HG03108 (cell line): Measurements from ENCODE around the gene SPIRE1.
A peak's percentile ranks its signal among the peaks of the same experiment; 100 is the strongest.

Experiments used
- ATAC-seq: cut with Tn5 transposase; IDR thresholded peaks from one replicate; pipeline ENCODE4 v1.9.1; 2021; ENCODE audit warnings: moderate library complexity; ENCODE audit not compliant: unreplicated experiment

Gene SPIRE1

DNA sequence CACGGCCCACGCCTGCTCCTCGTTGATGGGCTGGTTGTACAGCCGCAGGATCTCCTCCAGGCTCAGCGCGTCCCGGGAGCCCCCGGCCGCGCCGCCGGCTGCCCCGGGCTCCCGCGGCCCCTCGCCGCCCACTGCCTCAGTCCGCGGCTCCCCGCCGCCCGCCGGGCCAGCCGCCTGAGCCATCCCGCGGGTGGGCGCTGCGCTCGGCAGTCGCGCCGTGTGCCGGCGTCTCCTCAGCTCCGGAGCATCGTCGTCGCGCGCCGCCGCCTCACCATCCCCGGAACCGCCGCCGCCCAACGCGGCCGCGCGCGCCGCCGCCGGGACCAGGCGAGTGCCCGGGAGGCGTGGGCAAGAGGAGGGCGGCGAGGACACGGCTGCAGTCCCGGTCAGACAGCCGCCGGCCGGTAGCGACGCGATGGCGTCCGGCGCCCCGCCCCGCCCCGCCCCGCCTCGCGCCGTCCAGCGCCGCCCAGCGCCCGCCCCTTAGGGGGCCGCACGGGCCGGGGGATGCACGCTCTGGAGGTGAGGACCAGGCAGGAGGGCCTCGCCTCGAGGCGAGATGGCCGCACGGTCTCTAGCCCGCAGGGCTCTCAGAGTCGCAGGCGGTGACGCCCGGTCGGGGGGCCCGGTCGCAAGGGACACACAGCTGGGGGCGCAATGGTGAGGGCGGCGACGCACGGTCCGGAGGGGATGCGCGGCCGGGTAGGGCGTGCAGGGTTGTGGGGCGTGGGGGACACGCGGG is at the start of gene SPIRE1:
TSS of gene SPIRE1 (minus strand) at position 424 of the 742 bp plus-strand sequence. CDS start at position 183, 241 bp downstream.
- ATAC-seq = peak; percentile 71

DNA sequence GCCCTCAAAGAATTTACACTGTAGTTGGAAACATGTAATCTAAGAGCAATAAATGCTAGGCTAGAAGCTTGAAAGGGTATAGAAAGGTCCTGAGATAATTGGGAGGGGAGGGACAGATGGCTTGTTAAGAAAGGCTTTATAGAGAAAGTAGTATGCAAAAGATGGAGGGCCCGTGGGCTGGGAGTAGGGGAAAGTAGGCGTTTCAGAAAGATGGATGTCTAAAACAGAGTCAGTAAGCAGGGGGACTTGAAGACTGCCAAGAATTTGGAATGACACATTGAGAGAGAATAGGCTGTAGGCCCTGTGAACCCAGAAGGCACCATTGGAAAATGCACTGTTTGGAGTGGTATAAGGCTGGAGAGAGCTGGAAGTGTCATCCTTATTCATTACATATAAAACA is 45.8 kb upstream of the SPIRE1 start:
- ATAC-seq = no peak

DNA sequence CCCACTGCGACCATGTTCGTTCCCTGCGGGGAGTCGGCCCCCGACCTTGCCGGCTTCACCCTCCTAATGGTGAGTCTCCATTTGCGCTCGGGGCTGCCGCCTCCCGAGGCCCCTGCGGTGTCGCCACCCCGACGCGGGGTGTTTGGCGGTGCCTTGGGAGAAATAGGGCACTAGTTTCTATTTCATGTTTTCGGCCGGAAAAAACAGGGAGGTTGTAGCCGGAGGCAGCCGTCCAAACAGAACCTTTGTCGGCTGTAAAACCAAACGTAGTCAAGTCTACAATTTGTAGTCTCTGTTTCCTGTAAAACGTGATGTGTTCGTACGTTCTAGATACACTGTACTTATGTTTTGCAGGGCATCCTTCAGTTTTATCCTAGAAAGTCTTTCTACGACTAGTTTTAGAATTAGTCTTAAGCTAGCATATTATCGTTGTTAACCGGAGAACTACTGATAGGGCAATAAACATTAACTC is 45.2 kb upstream of the SPIRE1 start:
- no peak for ATAC-seq

DNA sequence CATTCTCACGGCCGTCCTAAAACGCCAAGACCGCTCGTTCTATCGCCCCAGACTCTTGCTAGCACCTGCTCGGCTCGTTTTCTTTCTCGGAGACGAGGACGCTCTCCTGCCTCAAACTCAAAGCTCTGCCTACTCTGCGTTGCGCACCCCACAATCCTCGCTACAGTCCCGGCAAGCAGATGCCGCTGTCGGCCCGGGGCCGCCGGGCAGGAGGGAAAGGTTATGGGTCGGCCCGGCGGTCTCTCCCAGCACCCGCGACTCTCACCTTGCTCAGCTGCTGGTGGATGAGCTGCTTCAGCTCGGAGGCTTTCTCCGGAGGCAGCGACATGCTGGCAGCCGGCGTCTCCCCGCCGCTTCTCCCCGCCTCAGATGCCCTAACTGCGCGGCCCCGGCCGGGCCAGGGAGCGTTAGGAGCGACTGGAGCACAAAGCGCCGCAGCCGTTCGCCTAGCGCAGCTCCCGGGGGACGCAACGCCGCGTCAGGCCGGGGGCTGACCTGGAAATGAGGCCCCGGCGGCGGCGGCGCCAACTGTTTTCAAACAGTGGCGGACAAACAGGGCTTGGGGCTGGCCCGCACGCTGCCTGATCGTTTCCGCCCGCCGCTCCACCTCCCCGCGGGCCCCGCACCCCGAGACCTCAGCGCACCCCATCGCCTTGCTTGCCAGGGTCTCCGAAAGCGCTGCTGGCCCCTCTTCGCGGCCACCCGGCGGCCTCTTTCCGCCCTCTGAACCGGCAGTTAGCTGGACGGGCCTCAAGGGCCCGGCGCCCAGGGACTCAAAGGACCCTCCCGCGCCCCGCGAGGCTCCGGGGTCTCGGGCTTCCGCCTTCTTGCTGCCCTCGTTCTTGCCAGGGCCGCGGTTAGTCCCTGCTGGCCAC is 44.6 kb upstream of the SPIRE1 start, which contains the start of the genes CEP76 and PSMG2:
TSS of gene CEP76 (minus strand) at position 503 of the 875 bp plus-strand sequence. CDS start at position 328, 175 bp downstream.
TSS of gene PSMG2 (plus strand) at position 822 of the 875 bp plus-strand sequence. CDS start 66 bp downstream, outside the sequence.
- peak; percentile 80 for ATAC-seq

DNA sequence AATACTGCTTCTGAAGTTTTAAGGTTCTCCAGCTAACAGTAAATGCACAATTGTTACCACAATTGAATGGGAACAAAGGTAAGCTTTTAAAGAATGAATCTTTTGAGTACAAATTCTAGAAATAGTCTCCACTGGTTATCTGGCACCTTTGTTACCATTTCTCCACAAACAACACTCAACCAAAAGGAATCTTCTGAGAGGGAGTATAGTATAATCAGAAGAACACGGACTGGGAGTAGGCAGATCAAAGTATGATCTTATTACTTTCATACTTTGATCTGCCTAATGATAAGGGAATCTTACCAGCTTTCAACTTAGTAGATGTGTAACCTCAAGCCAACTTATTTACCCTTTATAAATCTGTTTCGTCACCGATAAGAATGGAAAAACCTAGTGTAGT is 43.3 kb upstream of the SPIRE1 start:
- no peak for ATAC-seq

DNA sequence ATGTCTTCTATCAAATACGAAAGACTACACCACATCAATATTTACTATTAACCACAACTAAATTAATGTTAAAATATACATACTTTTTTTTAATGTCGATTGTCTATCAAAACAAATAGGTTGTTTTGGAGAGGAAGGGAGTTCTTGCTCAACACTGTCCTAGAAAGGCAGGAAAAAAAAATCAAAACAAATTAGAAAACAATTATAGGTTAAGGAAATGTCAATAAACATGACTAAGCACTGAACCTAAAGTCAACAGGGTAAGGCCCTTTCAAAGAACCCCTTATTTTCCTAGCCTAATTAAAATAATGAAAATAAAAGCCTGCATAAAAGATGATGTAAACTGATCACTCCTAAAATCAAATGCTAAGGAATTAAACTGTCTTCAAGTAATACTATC is 41.8 kb upstream of the SPIRE1 start:
- no peak for ATAC-seq

DNA sequence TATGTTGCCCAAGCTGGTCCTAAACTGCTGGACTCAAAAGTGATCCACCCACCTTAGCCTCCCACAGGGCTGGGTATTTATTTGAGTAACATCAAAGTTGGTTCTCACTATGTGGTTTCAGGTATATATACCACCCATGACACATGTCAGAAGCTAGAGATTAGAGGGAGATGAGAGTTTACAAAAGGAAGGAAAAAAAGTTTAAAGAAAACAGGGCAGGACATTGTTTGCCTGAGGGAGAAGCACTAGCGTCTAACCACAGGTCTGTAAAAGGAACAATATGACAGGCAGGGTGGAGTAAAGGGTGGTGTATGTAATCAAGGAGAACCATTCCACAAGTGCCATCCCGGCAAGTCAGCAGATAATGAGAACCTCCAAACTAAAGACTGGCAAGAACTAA is 36.1 kb upstream of the SPIRE1 start:
- ATAC-seq = no peak

DNA sequence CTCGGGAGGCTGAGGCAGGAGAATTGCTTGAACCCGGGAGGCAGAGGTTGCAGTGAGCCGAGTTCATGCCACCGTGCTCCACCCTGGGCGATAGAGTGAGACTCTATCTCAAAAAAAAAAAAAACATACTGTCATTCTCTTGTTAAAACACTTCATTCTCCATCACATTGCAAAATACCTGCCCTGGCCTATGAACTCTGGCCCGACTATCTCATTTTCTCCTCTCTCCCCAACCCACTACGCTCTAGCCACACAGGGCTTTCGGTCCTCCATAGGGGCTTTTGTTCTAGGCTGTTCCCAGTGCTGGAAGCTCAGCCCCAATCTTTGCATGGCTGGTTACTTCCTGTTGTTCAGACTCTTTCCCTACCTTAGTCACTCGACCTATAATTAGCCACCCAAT is 34.3 kb upstream of the SPIRE1 start:
- no peak for ATAC-seq

DNA sequence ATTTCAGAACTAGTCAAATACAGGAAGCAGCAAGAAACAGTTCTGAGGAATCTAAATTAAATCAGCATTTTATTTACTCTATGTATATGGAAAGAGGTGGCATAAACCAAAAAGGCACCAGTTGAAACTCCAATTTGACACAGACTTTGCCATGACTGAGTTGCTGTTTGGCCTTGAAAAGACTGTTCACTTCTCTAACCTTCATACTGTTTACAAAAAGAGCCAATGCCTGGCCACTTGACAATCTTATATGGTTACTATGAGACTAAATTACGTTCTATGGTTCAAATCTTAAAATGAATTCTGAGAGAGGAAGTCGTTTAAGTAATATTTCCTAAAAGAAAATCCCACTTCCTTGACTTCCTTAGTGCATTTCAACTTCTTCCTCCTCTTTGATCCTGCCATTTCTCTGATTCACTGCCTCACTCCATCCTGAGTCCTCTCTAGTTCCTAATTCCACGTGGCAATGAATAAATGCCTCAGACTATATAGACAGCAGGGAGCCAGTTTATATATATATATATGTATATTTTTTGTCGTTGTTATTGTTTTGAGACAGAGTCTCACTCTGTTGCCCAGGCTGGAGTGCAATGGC is 31.4 kb upstream of the SPIRE1 start:
- ATAC-seq = no peak

DNA sequence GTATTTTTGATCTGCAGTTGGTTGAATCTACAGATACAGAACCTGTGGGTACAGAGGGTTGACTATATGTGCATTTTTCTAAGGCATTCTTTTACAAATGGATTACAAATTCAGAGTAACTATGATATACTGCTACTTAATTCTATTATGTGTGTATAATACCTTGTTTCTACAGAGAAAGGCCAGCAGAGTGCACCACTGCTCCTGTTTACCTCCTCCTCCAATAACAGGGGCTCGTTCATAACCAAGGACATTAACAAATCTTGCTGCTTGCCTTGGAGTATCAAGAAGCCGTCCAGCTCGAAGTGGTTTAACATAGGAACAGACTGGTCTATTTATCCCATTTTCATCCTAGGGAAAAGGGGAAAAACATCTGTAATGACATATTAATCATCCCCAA is 28.2 kb upstream of the SPIRE1 start:
- ATAC-seq = no peak

DNA sequence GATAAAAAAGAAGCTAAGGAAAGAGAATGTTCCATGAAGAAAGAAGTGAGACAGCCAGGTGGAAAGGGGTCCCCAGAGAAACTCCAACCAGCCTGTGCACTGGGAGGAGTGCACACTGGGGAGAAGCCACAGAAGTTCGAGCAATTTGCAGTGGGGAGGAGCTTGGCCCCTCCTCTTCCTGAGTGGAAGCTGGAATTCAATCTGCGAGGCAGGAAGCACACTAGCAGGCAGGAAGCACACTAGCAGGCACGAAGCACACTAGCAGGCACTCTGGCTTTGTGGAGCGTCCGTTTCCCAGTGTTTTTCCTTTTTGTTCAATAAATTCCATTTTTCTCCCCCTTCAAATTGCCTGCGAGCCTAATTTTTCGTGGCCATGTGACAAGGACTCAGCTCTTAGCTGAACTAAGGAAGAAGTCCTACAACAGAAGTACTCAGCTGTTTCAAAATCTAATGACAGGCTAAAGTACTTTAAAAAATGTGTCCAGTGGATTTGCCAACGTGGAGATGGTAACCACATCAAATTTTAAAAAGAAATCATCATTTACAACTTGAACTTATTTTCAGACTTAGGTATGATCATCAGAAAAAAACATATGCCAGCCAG is 21.4 kb upstream of the SPIRE1 start:
- ATAC-seq = no peak

DNA sequence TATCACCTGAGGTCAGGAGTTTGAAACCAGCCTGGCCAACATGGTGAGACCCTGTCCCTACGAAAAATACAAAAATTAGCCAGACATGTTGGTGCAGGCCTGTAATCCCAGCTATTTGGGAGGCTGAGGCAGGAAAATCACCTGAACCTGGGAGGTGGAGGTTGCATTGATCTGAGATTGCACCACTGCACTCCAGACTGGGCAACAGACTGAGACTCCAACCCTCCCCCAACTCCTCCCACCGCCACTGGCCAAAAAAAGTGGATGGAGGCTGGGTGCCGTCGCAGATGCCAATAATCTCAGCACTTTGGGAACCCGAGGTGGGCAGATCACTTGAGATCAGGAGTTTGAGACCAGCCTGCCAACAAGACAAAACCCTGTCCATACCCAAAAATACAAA is 10.1 kb upstream of the SPIRE1 start:
- no peak for ATAC-seq

DNA sequence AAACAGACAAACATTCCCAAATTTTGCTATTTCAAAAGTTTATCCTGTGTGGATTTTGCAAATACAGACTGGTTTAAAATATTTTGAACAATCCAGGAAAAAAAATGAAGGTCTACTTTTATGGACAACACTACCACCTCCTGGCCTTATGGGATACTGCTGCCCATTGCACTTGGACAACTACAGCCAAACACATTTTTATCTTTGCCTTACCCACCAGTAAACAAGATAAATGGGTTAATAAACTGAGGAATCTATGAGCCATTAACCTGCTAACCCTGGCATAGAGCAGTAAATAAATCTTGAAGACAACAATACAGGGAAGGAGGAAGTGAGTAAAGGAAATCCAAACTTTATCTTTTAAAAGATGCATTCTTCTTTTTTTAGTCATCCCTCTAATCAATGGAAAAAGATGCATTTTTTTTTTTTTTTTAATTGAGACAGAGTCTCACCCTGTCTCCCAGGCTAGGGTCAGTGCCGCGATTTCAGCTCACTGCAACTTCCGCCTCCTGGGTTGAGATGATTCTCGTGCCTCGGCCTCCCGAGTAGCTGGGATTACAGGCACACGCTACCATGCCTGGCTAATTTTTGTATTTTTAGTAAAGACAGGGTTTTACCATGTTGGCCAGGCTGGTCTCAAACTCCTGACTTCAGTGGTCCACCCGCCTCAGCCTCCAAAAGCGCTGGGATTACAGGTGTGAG is 2.1 kb upstream of the SPIRE1 start:
- no peak for ATAC-seq

DNA sequence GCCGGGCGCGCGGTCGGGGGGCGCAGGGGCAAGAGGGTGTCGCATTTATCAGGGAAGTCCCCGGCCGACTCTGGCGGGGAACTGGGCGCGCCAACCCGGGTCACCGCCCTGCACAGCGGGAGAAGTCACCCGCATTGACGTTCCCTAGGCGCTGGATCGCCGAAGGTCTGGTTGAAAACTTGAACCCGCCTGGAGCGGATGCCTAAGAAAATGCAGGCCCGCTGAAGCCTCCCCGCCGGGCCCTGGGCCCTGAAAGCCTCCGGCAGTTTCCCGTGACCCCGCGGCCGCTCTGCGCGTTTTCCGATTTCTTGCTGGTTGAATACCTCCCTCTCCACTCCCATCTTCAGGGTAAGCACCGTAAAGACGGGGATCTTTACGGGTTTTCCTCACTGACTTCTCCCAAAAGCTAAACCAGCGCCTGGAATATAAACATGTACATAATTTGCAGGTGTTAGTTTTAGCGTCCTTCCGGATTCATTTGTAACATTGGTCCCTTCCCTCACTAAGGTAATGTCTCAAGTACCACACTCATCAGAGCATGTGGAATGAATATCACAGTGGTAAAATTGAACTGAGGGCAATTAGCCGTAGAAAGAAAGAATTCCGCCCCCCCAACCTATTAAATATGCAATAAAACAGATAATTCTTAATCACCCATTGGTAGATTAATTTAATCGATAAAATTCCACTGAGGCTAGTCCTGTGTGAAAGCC is 675 bp upstream of the SPIRE1 start:
- ATAC-seq = no peak

DNA sequence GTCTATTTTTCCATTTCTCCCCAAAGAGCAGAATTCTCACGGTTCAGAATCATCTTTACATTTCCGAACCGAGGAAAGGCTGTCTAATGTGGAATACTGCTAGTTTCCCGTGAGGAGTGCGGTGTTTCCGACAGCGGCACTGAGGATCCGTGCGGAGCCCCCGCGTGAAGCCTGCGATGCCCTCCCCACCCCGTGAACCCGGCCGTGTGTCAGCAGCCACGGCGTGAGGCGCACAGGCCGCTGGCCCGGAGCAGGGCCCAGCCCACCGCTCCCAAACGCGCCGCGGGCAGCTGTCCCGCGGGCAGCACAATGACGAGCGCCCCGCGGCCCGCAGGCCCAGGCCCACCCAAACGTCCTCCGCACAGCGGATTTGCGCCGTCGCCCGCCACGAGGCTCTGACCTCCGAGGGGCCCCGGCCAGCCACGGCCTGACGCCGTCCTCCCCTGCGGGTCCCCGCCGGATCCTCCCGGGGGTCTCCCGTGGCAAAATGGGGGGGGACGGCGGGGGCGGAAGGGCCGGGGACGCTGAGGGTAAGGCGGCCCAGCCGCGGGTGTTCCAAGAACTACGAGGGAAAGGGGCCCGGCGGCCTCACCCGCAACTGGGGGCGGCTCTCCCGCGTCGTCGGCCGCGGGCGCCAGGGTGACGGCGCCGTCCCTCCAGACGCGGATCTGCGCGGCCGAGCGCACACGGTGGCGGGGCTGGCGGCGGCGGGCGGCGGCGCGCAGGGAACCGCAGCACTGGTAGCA is 796 bp downstream of the SPIRE1 start:
- ATAC-seq = peak; percentile 29

DNA sequence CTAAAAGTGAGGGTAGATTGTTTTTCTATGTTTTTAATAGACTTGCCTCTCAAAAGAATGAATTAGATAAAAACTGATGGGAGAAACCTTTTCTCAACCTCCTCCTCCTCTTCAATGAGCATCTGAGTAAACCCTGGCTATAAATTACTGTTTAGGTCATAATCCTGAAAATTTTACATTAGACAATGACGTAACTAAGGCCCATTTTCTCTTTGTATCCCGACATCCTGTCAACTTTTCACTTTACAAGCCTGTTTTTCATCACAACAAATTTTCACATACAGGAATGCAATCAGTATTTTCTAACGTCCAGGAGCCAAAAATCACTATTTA is 1.3 kb downstream of the SPIRE1 start:
- no peak for ATAC-seq

DNA sequence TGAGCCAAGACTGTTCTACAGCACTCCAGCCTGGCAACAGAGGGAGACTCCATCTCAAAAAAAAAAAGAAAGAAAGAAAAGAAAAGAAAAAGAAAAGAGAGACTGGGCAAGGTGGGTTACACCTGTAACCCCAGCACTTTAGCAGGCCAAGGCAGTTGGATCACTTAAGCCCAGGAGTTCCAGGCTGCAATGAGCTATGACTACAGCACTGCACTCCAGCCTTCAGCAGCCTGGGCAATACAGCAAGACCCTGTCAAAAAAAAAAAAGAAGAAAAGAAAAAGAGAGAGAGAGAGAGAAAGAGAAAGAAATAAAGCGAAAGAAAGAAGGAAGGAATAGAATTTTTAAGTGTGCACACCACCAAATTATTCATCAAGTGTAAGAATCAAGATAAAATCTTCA is 2.9 kb downstream of the SPIRE1 start:
- no peak for ATAC-seq

DNA sequence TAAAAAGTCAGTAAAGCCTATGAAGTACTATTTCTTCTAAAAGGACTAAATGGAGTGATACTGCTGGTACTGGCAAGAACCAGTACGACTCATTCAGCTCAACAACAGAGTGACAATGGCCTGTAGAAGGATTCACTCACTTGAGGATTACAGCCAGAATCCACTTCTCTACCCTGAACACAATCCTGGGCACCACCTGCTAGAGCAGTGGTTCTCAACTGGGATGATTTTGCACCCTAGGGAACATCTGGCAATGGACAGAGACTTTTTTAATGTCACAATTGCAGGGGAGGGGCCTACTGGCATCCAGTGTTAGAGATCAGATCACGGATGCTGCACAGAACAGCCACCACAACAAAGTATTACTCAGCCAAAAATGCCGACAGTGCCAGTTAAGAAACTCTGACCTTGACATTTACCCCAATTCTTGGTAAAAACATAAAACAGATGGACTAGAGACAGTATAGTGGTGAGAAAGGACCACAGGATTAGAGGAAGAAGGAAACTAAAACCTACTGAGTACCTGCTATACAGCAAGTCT is 5.0 kb downstream of the SPIRE1 start:
- ATAC-seq = no peak

DNA sequence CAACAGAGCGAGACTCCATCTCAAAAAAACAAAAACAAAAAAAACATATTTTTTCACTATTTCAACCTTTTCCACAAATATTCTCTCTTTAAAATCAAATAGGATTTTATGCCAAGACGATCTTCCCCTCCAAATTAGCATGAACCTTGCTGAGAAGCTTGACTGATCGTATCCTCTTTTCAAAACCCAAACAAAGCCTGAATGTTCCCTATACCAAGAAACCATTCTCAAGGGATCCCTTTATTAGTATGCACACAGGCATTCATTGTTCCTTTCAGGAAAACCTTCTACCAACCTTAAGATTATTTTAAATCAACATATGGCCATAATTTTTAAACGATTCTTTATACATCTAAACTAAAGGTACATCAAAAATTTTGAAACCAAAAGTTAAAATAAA is 6.3 kb downstream of the SPIRE1 start:
- no peak for ATAC-seq
